Skeletal muscle tissue (tissue), 4 donors: ENCODE measurements around the gene UROS. TPM values are rescaled to one million over a fixed set of nuclear protein-coding genes. Genes with fewer than 3 reads are reported as not detected.

Experiments used
- H3K27ac ChIP-seq: one replicate; pipeline ENCODE4 v1.7.0; 2013; ENCODE audit warnings: mild to moderate bottlenecking, low read depth, low read length, inconsistent platforms
- H3K27me3 ChIP-seq, 3 donors: one replicate each; pipeline ENCODE4 v1.7.0; 2013; ENCODE audit warnings: low read length in 3 of 3; ENCODE audit not compliant: control insufficient read depth in 3 of 3, insufficient read depth in 3 of 3
- H3K36me3 ChIP-seq, 3 donors: one replicate each; pipeline ENCODE4 v1.7.0; 2013; ENCODE audit warnings: low read length in 3 of 3; ENCODE audit not compliant: control insufficient read depth in 3 of 3, insufficient read depth in 3 of 3
- H3K4me1 ChIP-seq, 3 donors: one replicate each; pipeline ENCODE4 v1.7.0; 2013; ENCODE audit warnings: low read length in 3 of 3, mild to moderate bottlenecking in 3 of 3; ENCODE audit not compliant: control insufficient read depth in 3 of 3, insufficient read depth in 3 of 3
- H3K4me3 ChIP-seq, 3 donors: one replicate each; pipeline ENCODE4 v1.7.0; 2013; ENCODE audit warnings: low read length in 3 of 3
- H3K9ac ChIP-seq, 3 donors: one replicate each; pipeline ENCODE4 v1.7.0; 2013; ENCODE audit warnings: low read length in 3 of 3, mild to moderate bottlenecking in 3 of 3, moderate library complexity in 2 of 3, low read depth in 1 of 3
- H3K9me3 ChIP-seq, 3 donors: one replicate each; pipeline ENCODE4 v1.7.0; 2013; ENCODE audit warnings: low read length in 3 of 3; ENCODE audit not compliant: control insufficient read depth in 3 of 3
- total RNA-seq: library from RNA; depleted of rRNA; stranded (reverse); fragments of >200 nt; gene quantifications from one replicate; pipeline ENCODE4 v1.2.3, GENCODE V29; 2014
- donor health status: Osteomylitis.

Gene UROS
- total RNA-seq, 1 donor from 2014 or later = 56.4 TPM

DNA sequence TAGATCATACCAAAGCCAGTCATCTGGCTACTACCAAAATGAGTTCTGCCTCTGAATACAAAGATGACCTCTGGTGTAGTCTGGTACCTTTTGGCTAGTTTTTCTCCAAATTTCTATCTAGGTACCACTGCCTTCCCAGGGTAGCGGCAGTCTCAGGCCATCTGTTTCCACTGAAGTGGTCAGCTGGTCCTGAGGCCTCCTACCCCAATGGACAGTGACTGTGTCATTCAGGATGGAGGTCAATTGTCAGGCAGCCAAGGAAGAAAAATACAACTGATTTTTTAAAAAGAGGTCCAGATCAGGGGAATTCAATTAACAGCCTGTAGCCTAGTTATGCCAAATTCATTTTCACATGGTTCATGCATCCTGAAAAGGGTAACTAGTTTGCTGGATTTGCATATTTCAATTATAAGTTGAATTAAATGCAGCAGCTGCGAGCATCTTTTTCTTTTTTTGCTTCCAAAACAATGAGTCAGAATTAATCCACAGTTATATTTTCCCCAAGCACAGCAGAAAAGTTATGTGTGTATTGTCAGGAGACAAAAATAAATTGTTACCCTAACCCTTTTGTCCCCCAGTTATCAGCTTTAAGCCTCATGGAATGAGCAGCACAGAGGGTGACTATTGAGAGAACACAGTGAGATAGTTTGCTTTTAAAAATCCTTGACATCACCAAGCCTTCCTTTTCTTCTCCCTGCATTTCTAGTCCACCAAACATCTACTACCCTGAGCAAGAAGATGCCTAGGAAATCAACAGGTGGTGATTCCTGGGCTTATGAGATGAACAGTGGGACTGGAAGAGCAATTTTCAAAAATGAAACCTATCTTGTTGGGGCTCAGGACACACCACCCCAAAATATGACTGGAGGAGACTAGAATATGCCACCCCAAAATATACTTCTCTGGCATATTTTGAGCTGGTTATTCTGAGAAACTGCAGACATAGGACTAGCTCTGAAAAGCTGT lies 28.0 kb upstream of the UROS start:
- H3K36me3 ChIP-seq = peaks cover 20 to 38% (median 34%) of the 10 kb centered on the region in 3 donors
- H3K4me1 ChIP-seq = no peaks in the 10 kb centered on the region
- no peak overlapping the region for H3K9ac ChIP-seq
- H3K27ac ChIP-seq = no peak overlapping the region
- no peak overlapping the region for H3K4me3 ChIP-seq
- H3K9me3 ChIP-seq = no peaks in the 10 kb centered on the region
- no peaks in the 10 kb centered on the region for H3K27me3 ChIP-seq

DNA sequence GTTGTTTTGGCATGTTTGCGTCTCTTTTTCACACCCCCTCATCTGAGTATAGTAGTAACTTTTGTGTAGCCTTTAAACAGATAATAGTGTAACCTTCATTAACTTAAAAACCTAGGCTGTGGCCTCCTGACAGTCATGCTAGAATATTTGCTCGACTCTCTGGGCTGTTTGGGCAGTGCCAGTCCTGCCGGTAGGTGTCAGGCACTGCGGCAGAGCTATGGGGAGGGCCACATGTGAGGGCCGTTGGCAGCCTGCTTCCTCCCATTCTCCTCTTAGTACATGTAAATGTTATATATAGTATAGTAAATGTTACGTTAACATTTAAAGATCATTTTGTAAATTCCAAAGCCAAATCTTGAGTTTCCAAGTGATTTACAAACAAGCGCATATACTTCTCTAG lies 26.4 kb upstream of the UROS start:
- H3K4me3 ChIP-seq = no peak overlapping the region
- H3K36me3 ChIP-seq = peaks cover 26 to 40% (median 38%) of the 10 kb centered on the region in 3 donors
- no peak overlapping the region for H3K27ac ChIP-seq
- no peak overlapping the region for H3K9ac ChIP-seq
- H3K9me3 ChIP-seq = no peaks in the 10 kb centered on the region
- H3K27me3 ChIP-seq = no peaks in the 10 kb centered on the region
- peaks cover 0 to 5% (median 4%) of the 10 kb centered on the region in 3 donors for H3K4me1 ChIP-seq

DNA sequence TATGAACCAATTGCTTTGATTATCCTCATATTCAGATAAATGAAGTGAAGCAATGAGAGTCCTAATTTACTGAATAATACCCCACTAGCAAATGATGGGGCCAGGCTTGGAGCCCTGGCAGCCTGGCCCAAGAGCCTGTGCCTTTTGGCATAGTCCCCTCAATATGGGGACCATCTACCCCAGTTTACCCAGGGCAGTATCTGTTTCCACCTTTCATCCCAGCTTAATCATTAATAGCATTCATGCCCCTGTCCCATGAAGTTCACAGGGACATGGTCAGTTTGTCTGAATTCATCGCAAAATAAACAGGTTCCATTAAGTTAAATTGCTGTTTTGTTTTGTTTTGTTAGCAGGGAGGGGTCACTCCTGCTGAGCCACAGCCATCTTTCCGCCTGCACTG lies 25.8 kb upstream of the UROS start:
- Histone ChIP-seq H3K27me3 (no peaks in the 10 kb centered on the region), H3K9me3 (no peaks in the 10 kb centered on the region), H3K36me3 (peaks cover 26 to 39% (median 38%) of the 10 kb centered on the region in 3 donors), H3K27ac (no peak overlapping the region), H3K4me3 (no peak overlapping the region), H3K4me1 (peaks cover 0 to 5% (median 4%) of the 10 kb centered on the region in 3 donors), H3K9ac (no peak overlapping the region)

DNA sequence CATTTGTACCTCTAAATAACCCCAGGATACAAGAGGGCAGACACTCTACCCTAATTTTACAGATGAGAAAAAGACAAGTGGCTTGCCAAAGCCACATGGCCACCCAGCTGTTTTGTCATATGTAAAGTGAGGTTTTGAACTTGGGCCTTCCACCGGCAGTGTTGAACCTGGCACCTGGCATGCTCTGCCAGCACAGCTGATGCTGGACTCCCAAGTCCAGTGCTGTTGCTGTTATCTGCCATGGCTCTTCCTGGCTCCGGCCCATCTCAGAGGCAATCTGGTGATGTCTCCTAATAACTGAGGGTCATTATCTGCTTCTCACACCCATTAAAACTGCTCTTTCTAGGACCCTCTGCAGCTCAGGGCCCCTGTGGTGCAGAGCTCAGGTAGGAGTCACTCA lies 25.3 kb upstream of the UROS start:
- no peaks in the 10 kb centered on the region for H3K27me3 ChIP-seq
- H3K27ac ChIP-seq = no peak overlapping the region
- peaks cover 26 to 40% (median 38%) of the 10 kb centered on the region in 3 donors for H3K36me3 ChIP-seq
- peaks cover 0 to 5% (median 4%) of the 10 kb centered on the region in 3 donors for H3K4me1 ChIP-seq
- H3K4me3 ChIP-seq = no peak overlapping the region
- no peaks in the 10 kb centered on the region for H3K9me3 ChIP-seq
- H3K9ac ChIP-seq = no peak overlapping the region

DNA sequence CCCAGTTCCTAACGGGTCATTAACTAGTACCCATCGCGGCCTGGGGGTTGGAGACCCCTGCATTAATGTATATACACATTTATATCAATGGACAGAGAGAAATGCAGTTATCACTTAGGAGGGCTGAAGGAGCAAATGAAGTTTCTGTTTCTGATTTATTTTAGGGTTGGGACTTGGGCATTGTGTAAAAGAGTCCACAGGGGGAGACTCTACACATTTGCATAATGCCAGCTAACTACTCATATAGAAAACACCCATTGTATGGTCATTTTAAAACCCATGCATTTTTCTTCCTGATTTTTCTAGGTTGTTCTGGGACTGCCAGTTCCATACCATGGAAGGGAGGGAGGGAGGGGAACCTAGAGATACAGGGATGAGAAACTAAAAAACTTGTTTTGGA lies 23.8 kb upstream of the UROS start:
- Histone ChIP-seq H3K27me3 (no peaks in the 10 kb centered on the region), H3K9ac (no peak overlapping the region), H3K36me3 (peaks cover 20 to 34% (median 33%) of the 10 kb centered on the region in 3 donors), H3K9me3 (no peaks in the 10 kb centered on the region), H3K4me3 (no peak overlapping the region), H3K4me1 (peaks cover 0 to 5% (median 4%) of the 10 kb centered on the region in 3 donors), H3K27ac (no peak overlapping the region)

DNA sequence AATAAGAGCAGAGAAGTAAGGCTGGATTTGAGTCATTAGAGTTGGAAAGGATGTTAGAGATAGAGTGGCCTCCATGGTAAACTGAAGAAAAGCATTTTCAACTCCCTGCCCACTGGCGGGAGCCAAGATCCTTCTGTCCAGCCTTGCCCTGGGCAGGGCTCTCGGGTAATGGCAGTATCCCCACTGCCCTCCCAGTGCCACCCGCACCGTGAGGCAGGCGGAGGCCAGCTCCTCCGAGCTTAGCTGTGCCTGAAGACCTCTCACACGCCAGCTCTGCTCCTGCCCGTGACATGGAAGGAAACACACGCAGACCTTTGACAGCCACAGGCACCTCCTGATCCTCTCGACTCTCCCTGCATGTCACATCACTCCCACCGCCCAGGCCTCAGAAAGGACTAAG lies 22.6 kb upstream of the UROS start:
- H3K4me3 ChIP-seq = no peak overlapping the region
- H3K9ac ChIP-seq = no peak overlapping the region
- no peaks in the 10 kb centered on the region for H3K9me3 ChIP-seq
- no peak overlapping the region for H3K27ac ChIP-seq
- H3K4me1 ChIP-seq = peaks cover 0 to 5% (median 4%) of the 10 kb centered on the region in 3 donors
- no peaks in the 10 kb centered on the region for H3K27me3 ChIP-seq
- peaks cover 28 to 37% (median 31%) of the 10 kb centered on the region in 3 donors for H3K36me3 ChIP-seq

DNA sequence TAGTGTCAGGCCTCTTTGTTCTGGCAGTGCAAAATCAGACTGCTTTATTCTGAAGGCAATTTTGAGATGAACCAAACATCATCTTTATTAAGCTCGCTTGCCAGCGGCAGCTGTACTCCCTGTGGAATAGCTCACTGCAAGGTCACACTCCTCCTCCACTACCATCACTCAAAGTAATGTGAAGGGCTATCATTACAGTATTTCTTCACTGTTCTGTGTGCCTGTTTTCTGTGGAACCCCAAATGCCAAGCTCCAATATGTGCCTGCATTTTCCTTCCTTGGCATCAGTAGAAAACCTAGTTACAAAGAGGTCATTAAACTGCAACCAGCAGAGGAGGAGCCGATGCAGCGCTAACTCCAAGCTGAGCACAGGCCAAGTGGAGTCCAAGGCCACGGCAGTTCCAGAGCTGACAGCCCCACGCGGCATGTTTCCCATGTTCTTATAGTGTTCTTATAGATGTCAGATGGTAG lies 21.7 kb upstream of the UROS start:
- no peaks in the 10 kb centered on the region for H3K27me3 ChIP-seq
- H3K36me3 ChIP-seq = peaks cover 36 to 41% (median 39%) of the 10 kb centered on the region in 3 donors
- H3K4me1 ChIP-seq = peaks cover 0 to 5% (median 4%) of the 10 kb centered on the region in 3 donors
- no peak overlapping the region for H3K4me3 ChIP-seq
- H3K9ac ChIP-seq = no peak overlapping the region
- H3K27ac ChIP-seq = no peak overlapping the region
- no peaks in the 10 kb centered on the region for H3K9me3 ChIP-seq

DNA sequence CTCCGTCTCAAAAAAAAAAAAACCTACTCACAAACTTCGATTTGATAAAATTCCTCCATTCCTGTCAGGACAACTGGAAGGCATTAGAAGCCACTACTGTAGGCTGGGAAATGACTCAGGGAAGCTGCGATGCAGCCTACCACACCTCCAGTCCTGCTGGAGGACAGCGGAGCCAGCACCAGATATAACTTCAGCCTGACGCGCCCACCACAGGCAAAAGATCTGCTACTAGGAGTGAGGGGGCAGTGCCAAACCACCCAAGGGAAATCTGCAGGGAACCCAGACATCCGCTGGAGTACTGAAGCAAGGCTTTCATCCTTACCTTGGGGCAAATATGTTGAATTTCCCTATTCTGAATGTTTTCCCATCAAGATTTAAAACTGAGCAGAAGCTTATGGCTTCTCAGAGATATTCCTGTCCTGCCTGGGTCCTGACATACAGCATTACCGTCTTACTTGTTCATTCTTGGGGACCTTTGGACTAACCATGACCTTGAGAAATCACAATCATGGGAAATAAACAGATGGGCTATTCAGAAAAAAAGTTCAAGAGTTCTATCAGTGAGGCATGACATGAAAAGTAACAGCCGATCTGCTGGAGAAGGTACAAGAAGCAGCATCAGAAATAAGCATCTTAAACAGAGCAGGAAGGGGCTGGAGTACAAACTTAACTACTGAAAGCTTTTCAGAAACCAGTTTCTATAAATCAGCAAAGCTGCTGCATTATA lies 20.7 kb upstream of the UROS start:
- Histone ChIP-seq H3K4me1 (peaks cover 0 to 5% (median 4%) of the 10 kb centered on the region in 3 donors), H3K36me3 (peaks cover 42 to 48% (median 47%) of the 10 kb centered on the region in 3 donors)

DNA sequence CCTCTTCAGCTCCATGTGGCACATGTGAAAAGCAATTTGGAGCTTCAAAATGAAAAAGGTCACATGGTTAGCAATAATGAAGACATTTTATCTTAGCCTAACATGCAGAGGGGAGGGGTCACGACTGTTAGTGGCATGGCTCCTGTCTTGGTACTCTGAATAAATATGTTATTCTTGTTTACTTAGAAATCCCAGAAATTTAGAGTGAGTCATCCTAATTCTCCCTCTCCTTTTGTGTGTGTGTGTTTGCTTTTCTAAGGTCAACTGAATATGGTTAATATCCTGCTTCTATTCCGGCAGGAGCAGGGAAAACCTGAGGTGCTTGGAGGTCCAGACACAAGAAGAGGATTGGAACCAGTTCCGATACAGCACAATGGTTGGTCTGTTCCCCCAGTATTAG lies 17.9 kb upstream of the UROS start:
- Histone ChIP-seq H3K4me3 (no peak overlapping the region), H3K9me3 (no peaks in the 10 kb centered on the region), H3K4me1 (peaks cover 0 to 5% (median 4%) of the 10 kb centered on the region in 3 donors), H3K9ac (no peak overlapping the region), H3K27ac (no peak overlapping the region), H3K27me3 (no peaks in the 10 kb centered on the region), H3K36me3 (peaks cover 50 to 65% (median 64%) of the 10 kb centered on the region in 3 donors)

More for the DNA sequence above, 20.7 kb upstream of the UROS start:
- Histone ChIP-seq H3K9ac (no peak overlapping the region), H3K27ac (no peak overlapping the region), H3K4me3 (no peak overlapping the region), H3K27me3 (no peaks in the 10 kb centered on the region), H3K9me3 (no peaks in the 10 kb centered on the region)
